ENCODE results near the gene CORO7. TPM values are rescaled to one million over a fixed set of nuclear protein-coding genes. Genes with fewer than 3 reads are reported as not detected.

The CORO7 gene
- polyA plus RNA-seq, 4 donors = 14.1 to 24.9 (median 21.6) TPM

GRCh38 chr16:4324492-4325252 lies 91.7 kb downstream of the CORO7 start:
- DNase-seq (ENCODE audit: low read depth in 4 of 4, low spot score in 2 of 4) = no peak

- no peak for DNase-seq (ENCODE audit: low read depth in 4 of 4, low spot score in 2 of 4)
These were observed 92.4 kb downstream of the CORO7 start for GRCh38 chr16:4323845-4324488.

GRCh38 chr16:4323071-4323844 lies 93.1 kb downstream of the CORO7 start:
- no peak for DNase-seq (ENCODE audit: low read depth in 4 of 4, low spot score in 2 of 4)

GRCh38 chr16:4322121-4323052 lies 94.0 kb downstream of the CORO7 start:
- DNase-seq (ENCODE audit: low read depth in 4 of 4, low spot score in 2 of 4) = no peak

- DNase-seq (ENCODE audit: low read depth in 4 of 4, low spot score in 2 of 4) = no peak
These were observed 94.9 kb downstream of the CORO7 start for GRCh38 chr16:4321286-4322120.

- DNase-seq (ENCODE audit: low read depth in 4 of 4, low spot score in 2 of 4) = no peak
These were observed 95.7 kb downstream of the CORO7 start for GRCh38 chr16:4320571-4321137.

GRCh38 chr16:4319454-4320421 lies 96.7 kb downstream of the CORO7 start:
- DNase-seq (ENCODE audit: low read depth in 4 of 4, low spot score in 2 of 4) = no peak

GRCh38 chr16:4318967-4319366 lies 97.4 kb downstream of the CORO7 start:
- no peak for DNase-seq (ENCODE audit: low read depth in 4 of 4, low spot score in 2 of 4)

- DNase-seq (ENCODE audit: low read depth in 4 of 4, low spot score in 2 of 4) = no peak
These were observed 97.9 kb downstream of the CORO7 start for GRCh38 chr16:4318451-4318910.

GRCh38 chr16:4317532-4318450 lies 98.6 kb downstream of the CORO7 start:
- no peak for DNase-seq (ENCODE audit: low read depth in 4 of 4, low spot score in 2 of 4)

GRCh38 chr16:4316864-4317531 lies 99.4 kb downstream of the CORO7 start:
- DNase-seq (ENCODE audit: low read depth in 4 of 4, low spot score in 2 of 4) = no peak

GRCh38 chr16:4316108-4316863 lies 100.1 kb downstream of the CORO7 start:
- DNase-seq (ENCODE audit: low read depth in 4 of 4, low spot score in 2 of 4) = no peak

- DNase-seq (ENCODE audit: low read depth in 4 of 4, low spot score in 2 of 4) = peak in 1 of 4 donors; percentile 76
These were observed 100.9 kb downstream of the CORO7 start, which contains the start of gene GLIS2 for GRCh38 chr16:4315186-4316107. GLIS2 (plus strand) TSS chr16:4316067; CDS start chr16:4332281, 16,214 bp downstream.

- DNase-seq (ENCODE audit: low read depth in 4 of 4, low spot score in 2 of 4) = no peak
These were observed 101.7 kb downstream of the CORO7 start for GRCh38 chr16:4314532-4315185.

Data from left renal cortex interstitium (tissue), 4 donors.